Esophagus squamous epithelium (tissue), 4 donors: ENCODE results near the gene KIF14.

Experiments
- POLR2A ChIP-seq, 4 donors: fragments of 450-650 bp; IDR thresholded peaks; one replicate each; pipeline ENCODE4 v1.6.1; 2017; ENCODE audit warnings: antibody characterized with exemption in 4 of 4, mild to moderate bottlenecking in 4 of 4, moderate library complexity in 3 of 4
- TF ChIP-seq, protein P1 (sequence below), 6 experiments: fragments of 450-650 bp in 4 of 6; fragments of 200-600 bp in 2 of 6; sonication (generic) in 2 of 6; IDR thresholded peaks; one replicate each; pipeline ENCODE4 v1.5.1; 2016 to 2019; ENCODE audit warnings: antibody characterized with exemption in 6 of 6, mild to moderate bottlenecking in 4 of 6, moderate library complexity in 4 of 6

DNA sequence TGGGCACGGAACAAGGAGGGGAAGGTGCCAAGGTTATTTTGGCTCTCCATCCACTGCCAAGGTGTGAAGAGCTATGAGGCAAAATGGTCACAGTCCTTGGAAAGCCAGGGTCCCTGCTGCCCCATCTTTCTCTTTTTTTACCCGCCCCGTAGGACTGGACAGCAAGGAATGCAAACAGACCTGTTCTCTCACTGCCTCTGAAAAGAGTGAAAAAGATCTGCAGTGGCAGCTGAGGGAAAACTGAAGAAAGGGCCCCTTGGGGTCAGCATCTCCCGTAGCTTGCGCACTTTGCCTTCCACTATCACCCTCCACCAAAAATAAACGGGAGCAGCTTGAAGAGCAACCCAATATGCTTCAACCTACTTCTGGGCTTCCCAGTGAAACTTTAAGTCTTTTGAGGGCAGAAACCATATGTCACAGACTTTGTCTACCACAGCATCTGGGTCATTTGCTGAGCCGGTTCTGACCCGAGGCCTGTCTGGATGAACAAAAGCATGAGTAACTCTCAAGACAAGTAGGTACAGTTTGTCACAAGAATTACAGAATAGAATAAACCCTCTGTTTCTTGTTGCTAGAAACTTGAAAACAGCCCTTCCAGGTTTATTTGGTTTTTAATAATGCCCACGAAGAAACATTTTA is 9.4 kb upstream of the KIF14 start:
- TF ChIP-seq, protein P1, sequence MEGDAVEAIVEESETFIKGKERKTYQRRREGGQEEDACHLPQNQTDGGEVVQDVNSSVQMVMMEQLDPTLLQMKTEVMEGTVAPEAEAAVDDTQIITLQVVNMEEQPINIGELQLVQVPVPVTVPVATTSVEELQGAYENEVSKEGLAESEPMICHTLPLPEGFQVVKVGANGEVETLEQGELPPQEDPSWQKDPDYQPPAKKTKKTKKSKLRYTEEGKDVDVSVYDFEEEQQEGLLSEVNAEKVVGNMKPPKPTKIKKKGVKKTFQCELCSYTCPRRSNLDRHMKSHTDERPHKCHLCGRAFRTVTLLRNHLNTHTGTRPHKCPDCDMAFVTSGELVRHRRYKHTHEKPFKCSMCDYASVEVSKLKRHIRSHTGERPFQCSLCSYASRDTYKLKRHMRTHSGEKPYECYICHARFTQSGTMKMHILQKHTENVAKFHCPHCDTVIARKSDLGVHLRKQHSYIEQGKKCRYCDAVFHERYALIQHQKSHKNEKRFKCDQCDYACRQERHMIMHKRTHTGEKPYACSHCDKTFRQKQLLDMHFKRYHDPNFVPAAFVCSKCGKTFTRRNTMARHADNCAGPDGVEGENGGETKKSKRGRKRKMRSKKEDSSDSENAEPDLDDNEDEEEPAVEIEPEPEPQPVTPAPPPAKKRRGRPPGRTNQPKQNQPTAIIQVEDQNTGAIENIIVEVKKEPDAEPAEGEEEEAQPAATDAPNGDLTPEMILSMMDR (IDR thresholded peaks at IDR 0.05) = no peak
- no peak for TF ChIP-seq POLR2A (IDR thresholded peaks at IDR 0.05)
